ENCODE results near the gene NXPH2. TPM values are rescaled to one million over a fixed set of nuclear protein-coding genes. Genes with fewer than 3 reads are reported as not detected.

The NXPH2 gene
- total and polyA plus RNA-seq, 2 of the 13 experiments (the other 11 are each of a cell fraction or from before 2014, with no cell fraction given) = not detected

DNA sequence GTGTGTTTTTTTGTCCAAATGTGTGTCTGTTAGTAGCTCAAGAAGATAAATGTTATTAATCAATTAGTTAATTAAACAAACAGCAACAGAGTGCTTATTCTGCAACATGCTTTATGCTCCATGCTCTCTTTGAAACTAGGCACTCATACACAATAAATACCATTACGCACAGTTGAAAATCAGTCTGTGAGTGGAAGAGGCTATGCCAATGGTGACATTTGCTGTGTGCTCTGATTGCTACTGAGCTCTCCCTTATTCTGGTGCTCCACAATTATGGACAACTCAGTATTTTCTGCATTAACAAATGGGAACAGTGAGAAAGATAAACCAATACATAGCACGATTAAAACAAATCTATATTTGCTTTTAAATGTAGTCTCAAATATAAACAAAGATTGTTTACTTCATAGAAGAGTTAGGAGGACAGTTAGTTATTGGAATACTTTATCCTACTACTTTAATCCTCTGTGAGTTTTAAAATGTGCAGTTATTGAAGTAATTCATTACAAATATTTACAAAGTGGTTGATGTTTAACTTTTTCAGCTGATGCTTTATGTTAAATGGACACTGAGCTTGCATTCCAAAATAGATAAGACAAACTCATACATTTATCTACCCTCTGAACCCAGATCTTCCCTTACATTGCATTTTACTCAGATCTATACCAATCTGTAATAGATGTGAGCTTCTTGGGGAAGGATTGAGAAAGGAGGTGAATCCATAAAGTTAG is 55.3 kb downstream of the NXPH2 start (continued):
- peak; percentile 33; the same call in 1 of the 2 replicates for TF ChIP-seq AKNA (CRISPR knock-in tag; IDR thresholded peaks at IDR 0.05; ENCODE audit: borderline replicate concordance)
- TF ChIP-seq ZBTB34 (CRISPR knock-in tag; IDR thresholded peaks at IDR 0.05) = 0 out of 2 replicates have a peak, but pooled peaks have one; percentile 31
- TF ChIP-seq TEAD3 (CRISPR knock-in tag; optimal IDR thresholded peaks at IDR 0.05; ENCODE audit: borderline replicate concordance) = peak; percentile 18
- TF ChIP-seq, protein P1, sequence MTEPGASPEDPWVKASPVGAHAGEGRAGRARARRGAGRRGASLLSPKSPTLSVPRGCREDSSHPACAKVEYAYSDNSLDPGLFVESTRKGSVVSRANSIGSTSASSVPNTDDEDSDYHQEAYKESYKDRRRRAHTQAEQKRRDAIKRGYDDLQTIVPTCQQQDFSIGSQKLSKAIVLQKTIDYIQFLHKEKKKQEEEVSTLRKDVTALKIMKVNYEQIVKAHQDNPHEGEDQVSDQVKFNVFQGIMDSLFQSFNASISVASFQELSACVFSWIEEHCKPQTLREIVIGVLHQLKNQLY (CRISPR knock-in tag; IDR thresholded peaks at IDR 0.05) = 0 out of 2 replicates have a peak, but pooled peaks have one; percentile 11
- peak; percentile 41 for TF ChIP-seq NR2F6 (IDR thresholded peaks at IDR 0.05)
- TF ChIP-seq NR2F6 (CRISPR knock-in tag; IDR thresholded peaks at IDR 0.05) = 0 out of 2 replicates have a peak, but pooled peaks have one; percentile 17
- TF ChIP-seq MAFF (IDR thresholded peaks at IDR 0.05; ENCODE audit: low read depth, low read length) = peak; percentile 68
- no peak for TF ChIP-seq SYNCRIP (IDR thresholded peaks at IDR 0.05; ENCODE audit: insufficient read depth, low read depth, low read length)
- peak; percentile 72; the same call in 1 of the 2 replicates for TF ChIP-seq SOX5 (CRISPR knock-in tag; IDR thresholded peaks at IDR 0.05; ENCODE audit: borderline replicate concordance)
- no peak for TF ChIP-seq CHD2 (IDR thresholded peaks at IDR 0.05; ENCODE audit: low read depth, low read length)
- TF ChIP-seq NR2C2 (CRISPR knock-in tag; IDR thresholded peaks at IDR 0.05; ENCODE audit: borderline replicate concordance) = peak; percentile 35; the same call in 1 of the 2 replicates
- no peak for TF ChIP-seq ZNF572 (CRISPR knock-in tag; IDR thresholded peaks at IDR 0.05)
- TF ChIP-seq ZBTB1 (CRISPR knock-in tag; IDR thresholded peaks at IDR 0.05; ENCODE audit: borderline replicate concordance) = no peak
- TF ChIP-seq HHEX (CRISPR knock-in tag; IDR thresholded peaks at IDR 0.05) = peak; percentile 13; the same call in 1 of the 2 replicates
- no peak for TF ChIP-seq ZNF350 (CRISPR knock-in tag; IDR thresholded peaks at IDR 0.05; ENCODE audit: borderline replicate concordance, low read depth)
- TF ChIP-seq MAFK (conservative IDR thresholded peaks at IDR 0.05 in 1 of 2, IDR thresholded peaks at IDR 0.05 in 1 of 2; ENCODE audit: low read length in 2 of 2) = peak; percentile 55 to 65
- TF ChIP-seq ZNF274 (CRISPR knock-in tag; IDR thresholded peaks at IDR 0.05) = no peak
- TF ChIP-seq, protein P2, sequence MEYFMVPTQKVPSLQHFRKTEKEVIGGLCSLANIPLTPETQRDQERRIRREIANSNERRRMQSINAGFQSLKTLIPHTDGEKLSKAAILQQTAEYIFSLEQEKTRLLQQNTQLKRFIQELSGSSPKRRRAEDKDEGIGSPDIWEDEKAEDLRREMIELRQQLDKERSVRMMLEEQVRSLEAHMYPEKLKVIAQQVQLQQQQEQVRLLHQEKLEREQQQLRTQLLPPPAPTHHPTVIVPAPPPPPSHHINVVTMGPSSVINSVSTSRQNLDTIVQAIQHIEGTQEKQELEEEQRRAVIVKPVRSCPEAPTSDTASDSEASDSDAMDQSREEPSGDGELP (IDR thresholded peaks at IDR 0.05; ENCODE audit: borderline replicate concordance, low read depth) = peak; percentile 80
- TF ChIP-seq, protein P3, sequence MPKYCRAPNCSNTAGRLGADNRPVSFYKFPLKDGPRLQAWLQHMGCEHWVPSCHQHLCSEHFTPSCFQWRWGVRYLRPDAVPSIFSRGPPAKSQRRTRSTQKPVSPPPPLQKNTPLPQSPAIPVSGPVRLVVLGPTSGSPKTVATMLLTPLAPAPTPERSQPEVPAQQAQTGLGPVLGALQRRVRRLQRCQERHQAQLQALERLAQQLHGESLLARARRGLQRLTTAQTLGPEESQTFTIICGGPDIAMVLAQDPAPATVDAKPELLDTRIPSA (CRISPR knock-in tag; IDR thresholded peaks at IDR 0.05; ENCODE audit: borderline replicate concordance) = no peak
- no peak for TF ChIP-seq RXRB (CRISPR knock-in tag; IDR thresholded peaks at IDR 0.05; ENCODE audit: borderline replicate concordance)
- no peak for TF ChIP-seq HES4 (CRISPR knock-in tag; IDR thresholded peaks at IDR 0.05; ENCODE audit: borderline replicate concordance)
- no peak for TF ChIP-seq FOXM1 (CRISPR knock-in tag; IDR thresholded peaks at IDR 0.05)

All from HepG2 (cell line).